GM21825 (cell line): Measurements from ENCODE around the gene NDC80.
"Not testable (repeated sequence)": the region's sequence is repeated elsewhere in the genome, so short reads cannot be mapped to it uniquely, and the experiment has no call there.

Experiments used
- ATAC-seq: cut with Tn5 transposase; IDR thresholded peaks from one replicate; pipeline ENCODE4 v1.9.1; 2021; ENCODE audit warnings: mild to moderate bottlenecking, moderate library complexity; ENCODE audit not compliant: unreplicated experiment

NDC80 gene

DNA sequence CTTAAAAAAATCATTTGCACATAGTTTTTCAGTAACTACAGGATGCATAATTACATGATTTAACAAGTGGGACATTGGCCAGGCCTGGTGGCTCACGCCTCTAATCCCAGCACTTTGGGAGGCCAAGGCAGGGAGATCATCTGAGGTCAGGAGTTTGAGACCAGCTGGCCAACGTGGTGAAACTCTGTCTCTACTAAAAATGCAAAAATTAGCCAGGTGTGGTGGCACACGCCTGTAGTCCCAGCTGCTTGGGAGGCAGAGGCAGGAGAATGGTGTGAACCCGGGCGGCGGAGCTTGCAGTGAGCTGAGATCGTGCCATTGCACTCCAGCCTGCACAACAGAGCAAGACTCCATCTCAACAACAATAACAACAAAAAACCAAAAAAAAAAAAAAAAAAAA is 90.9 kb downstream of the NDC80 start:
- not testable (repeated sequence) for ATAC-seq

DNA sequence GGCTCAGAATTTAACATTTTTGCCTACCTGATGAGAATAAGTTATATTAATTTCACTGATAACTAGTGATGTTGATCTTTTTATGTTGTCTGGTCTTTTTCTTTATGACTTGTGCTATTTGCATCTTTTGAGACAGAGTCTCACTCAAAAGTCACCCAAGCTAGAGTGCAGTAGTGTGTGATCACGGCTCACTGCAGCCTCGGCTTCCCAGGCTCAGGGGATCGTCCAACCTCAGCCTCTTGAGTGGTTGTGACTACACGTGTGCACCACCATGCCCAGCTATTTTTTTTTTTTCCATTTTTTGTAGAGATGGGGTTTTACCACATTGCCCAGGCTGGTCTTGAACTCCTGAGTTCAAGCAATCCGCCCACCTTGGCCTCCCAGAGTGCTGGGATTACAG is 91.6 kb downstream of the NDC80 start:
- ATAC-seq = no peak
